Neural cell (in vitro differentiated cells): ENCODE measurements around the gene ATG4D. TPM values are rescaled to one million over a fixed set of nuclear protein-coding genes. Genes with fewer than 3 reads are reported as not detected.

Experiments used
- H2AFZ ChIP-seq: fragments of 200-600, 300-800 bp; sonication (generic), shearing (Covaris generic); 2 replicates; pipeline ENCODE4 v1.6.0; 2014; ENCODE audit warnings: low read depth, mild to moderate bottlenecking, antibody characterized with exemption, low read length, moderate library complexity
- H3F3A ChIP-seq: fragments of 200-600 bp; shearing (Covaris generic); 2 replicates; pipeline ENCODE4 v1.6.1; 2016; ENCODE audit warnings: mild to moderate bottlenecking, moderate library complexity, mixed read lengths, antibody characterized with exemption, low read length; ENCODE audit not compliant: insufficient read depth, poor library complexity, severe bottlenecking
- H3K27ac ChIP-seq: fragments of 200-600, 300-800 bp; sonication (generic), shearing (Covaris generic); 2 replicates; pipeline ENCODE4 v1.5.1; 2014; ENCODE audit warnings: mild to moderate bottlenecking, low read length, moderate library complexity
- H3K27me3 ChIP-seq: fragments of 300-800, 200-600 bp; sonication (generic), shearing (Covaris generic); 2 replicates; pipeline ENCODE4 v1.6.0; 2014; ENCODE audit warnings: mild to moderate bottlenecking, low read depth, low read length, moderate library complexity; ENCODE audit not compliant: insufficient read depth
- H3K36me3 ChIP-seq: fragments of 300-800, 200-600 bp; sonication (generic), shearing (Covaris generic); 2 replicates; pipeline ENCODE4 v1.5.1; 2014; ENCODE audit warnings: mild to moderate bottlenecking, antibody characterized with exemption, low read length, moderate library complexity; ENCODE audit not compliant: insufficient read depth
- H3K4me2 ChIP-seq: fragments of 300-800, 200-600 bp; sonication (generic), shearing (Covaris generic); 2 replicates; pipeline ENCODE4 v1.6.0; 2014; ENCODE audit warnings: mild to moderate bottlenecking, low read length
- H3K4me3 ChIP-seq: fragments of 300-800, 200-600 bp; sonication (generic), shearing (Covaris generic); 2 replicates; pipeline ENCODE4 v1.5.1; 2014; ENCODE audit warnings: mild to moderate bottlenecking, low read length, moderate library complexity
- H3K79me2 ChIP-seq: fragments of 200-600 bp; shearing (Covaris generic); replicated peaks from 2 replicates; pipeline ENCODE4 v1.6.0; 2014; ENCODE audit warnings: mild to moderate bottlenecking, low read length, moderate library complexity; ENCODE audit not compliant: insufficient read depth
- H3K9ac ChIP-seq: fragments of 300-800, 200-600 bp; sonication (generic), shearing (Covaris generic); 2 replicates; pipeline ENCODE4 v1.6.1; 2016; ENCODE audit warnings: mild to moderate bottlenecking, low read length, mixed read lengths
- H3K9me2 ChIP-seq: fragments of 200-600 bp; shearing (Covaris generic); 2 replicates; pipeline ENCODE4 v1.6.1; 2016; ENCODE audit warnings: mild to moderate bottlenecking, low read length, mixed read lengths; ENCODE audit not compliant: insufficient read depth
- H3K9me3 ChIP-seq: fragments of 200-600, 300-800 bp; sonication (generic), shearing (Covaris generic); 2 replicates; pipeline ENCODE4 v1.6.1; 2016; ENCODE audit warnings: mild to moderate bottlenecking, mixed run types, low read length, moderate library complexity, mixed read lengths
- H4K20me1 ChIP-seq: fragments of 200-600 bp; shearing (Covaris generic); 2 replicates; pipeline ENCODE4 v1.6.1; 2016; ENCODE audit warnings: mild to moderate bottlenecking, mixed run types; ENCODE audit not compliant: insufficient read depth
- EP300 ChIP-seq: fragments of 450-650 bp; conservative IDR thresholded peaks from 2 replicates; pipeline ENCODE4 v1.6.1; 2014; ENCODE audit warnings: antibody characterized with exemption, mild to moderate bottlenecking, moderate library complexity; ENCODE audit not compliant: poor library complexity, severe bottlenecking
- MXI1 ChIP-seq: fragments of 450-650 bp; conservative IDR thresholded peaks from 2 replicates; pipeline ENCODE4 v1.6.1; 2014; ENCODE audit warnings: antibody characterized with exemption, mild to moderate bottlenecking; ENCODE audit not compliant: poor library complexity, severe bottlenecking
- SMC3 ChIP-seq: fragments of 450-650 bp; conservative IDR thresholded peaks from 2 replicates; pipeline ENCODE4 v1.6.1; 2014; ENCODE audit warnings: antibody characterized with exemption, mild to moderate bottlenecking, moderate library complexity; ENCODE audit not compliant: poor library complexity
- polyA plus RNA-seq: library from polyadenylated mRNA; depleted of rRNA; stranded (reverse); fragments of >200 nt; gene quantifications from 2 replicates; pipeline ENCODE4 v1.2.3, GENCODE V29; 2014
- TF ChIP-seq, protein P1 (sequence below): fragments of 450-650 bp; IDR thresholded peaks from 2 replicates; pipeline ENCODE4 v1.5.1; 2014; ENCODE audit warnings: antibody characterized with exemption, mild to moderate bottlenecking, moderate library complexity; ENCODE audit not compliant: poor library complexity, severe bottlenecking
- TF ChIP-seq, protein P2 (sequence below): IDR thresholded peaks from 2 replicates; pipeline ENCODE4 v1.6.1; 2012; ENCODE audit warnings: borderline replicate concordance

The ATG4D gene
- polyA plus RNA-seq, 1 donor from 2014 or later, result 50.2 TPM

DNA sequence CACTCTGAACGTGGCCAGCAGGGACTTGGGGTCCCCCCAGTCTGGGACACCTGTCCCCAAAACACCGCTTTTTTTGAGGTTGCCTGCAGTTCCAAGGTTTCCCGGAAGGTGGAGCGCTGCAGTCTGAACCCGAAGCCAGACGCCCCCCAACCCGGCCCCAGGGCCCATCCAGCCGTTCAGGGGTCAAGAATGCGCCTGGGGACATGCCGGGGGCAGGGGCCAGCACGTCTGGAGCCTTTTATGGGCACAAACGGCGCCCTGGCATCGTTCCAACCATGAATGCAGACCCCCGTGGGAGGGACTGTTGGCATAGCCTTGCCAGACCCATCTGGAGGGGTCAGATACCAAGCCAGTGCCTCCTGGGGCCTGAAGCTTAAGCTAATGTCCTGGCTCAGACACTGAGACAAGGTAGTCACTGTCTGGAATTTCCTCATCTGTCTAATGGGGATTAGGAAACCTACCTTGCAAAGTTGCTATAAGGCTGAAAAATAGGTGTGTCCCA lies 33.4 kb upstream of the ATG4D start:
- H3K27ac ChIP-seq, result no peak overlapping the region
- no peaks in the 10 kb centered on the region for H3K9me3 ChIP-seq
- no peak overlapping the region for H3K4me2 ChIP-seq
- H3K9me2 ChIP-seq, result no peaks in the 10 kb centered on the region
- H2AFZ ChIP-seq, result no peak overlapping the region
- no peaks in the 10 kb centered on the region for H3K36me3 ChIP-seq
- no peak overlapping the region for H3K9ac ChIP-seq
- H3K4me3 ChIP-seq, result no peak overlapping the region
- no peaks in the 10 kb centered on the region for H4K20me1 ChIP-seq
- TF ChIP-seq EP300 (no peak), SMC3 (peak; percentile 27), MXI1 (no peak)
- TF ChIP-seq, protein P1, sequence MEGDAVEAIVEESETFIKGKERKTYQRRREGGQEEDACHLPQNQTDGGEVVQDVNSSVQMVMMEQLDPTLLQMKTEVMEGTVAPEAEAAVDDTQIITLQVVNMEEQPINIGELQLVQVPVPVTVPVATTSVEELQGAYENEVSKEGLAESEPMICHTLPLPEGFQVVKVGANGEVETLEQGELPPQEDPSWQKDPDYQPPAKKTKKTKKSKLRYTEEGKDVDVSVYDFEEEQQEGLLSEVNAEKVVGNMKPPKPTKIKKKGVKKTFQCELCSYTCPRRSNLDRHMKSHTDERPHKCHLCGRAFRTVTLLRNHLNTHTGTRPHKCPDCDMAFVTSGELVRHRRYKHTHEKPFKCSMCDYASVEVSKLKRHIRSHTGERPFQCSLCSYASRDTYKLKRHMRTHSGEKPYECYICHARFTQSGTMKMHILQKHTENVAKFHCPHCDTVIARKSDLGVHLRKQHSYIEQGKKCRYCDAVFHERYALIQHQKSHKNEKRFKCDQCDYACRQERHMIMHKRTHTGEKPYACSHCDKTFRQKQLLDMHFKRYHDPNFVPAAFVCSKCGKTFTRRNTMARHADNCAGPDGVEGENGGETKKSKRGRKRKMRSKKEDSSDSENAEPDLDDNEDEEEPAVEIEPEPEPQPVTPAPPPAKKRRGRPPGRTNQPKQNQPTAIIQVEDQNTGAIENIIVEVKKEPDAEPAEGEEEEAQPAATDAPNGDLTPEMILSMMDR, result peak; percentile 66
- TF ChIP-seq, protein P2, sequence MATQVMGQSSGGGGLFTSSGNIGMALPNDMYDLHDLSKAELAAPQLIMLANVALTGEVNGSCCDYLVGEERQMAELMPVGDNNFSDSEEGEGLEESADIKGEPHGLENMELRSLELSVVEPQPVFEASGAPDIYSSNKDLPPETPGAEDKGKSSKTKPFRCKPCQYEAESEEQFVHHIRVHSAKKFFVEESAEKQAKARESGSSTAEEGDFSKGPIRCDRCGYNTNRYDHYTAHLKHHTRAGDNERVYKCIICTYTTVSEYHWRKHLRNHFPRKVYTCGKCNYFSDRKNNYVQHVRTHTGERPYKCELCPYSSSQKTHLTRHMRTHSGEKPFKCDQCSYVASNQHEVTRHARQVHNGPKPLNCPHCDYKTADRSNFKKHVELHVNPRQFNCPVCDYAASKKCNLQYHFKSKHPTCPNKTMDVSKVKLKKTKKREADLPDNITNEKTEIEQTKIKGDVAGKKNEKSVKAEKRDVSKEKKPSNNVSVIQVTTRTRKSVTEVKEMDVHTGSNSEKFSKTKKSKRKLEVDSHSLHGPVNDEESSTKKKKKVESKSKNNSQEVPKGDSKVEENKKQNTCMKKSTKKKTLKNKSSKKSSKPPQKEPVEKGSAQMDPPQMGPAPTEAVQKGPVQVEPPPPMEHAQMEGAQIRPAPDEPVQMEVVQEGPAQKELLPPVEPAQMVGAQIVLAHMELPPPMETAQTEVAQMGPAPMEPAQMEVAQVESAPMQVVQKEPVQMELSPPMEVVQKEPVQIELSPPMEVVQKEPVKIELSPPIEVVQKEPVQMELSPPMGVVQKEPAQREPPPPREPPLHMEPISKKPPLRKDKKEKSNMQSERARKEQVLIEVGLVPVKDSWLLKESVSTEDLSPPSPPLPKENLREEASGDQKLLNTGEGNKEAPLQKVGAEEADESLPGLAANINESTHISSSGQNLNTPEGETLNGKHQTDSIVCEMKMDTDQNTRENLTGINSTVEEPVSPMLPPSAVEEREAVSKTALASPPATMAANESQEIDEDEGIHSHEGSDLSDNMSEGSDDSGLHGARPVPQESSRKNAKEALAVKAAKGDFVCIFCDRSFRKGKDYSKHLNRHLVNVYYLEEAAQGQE, result no peak
- no peaks in the 10 kb centered on the region for H3F3A ChIP-seq
- H3K27me3 ChIP-seq, result peaks cover 39% of the 10 kb centered on the region
- no peaks in the 10 kb centered on the region for H3K79me2 ChIP-seq

DNA sequence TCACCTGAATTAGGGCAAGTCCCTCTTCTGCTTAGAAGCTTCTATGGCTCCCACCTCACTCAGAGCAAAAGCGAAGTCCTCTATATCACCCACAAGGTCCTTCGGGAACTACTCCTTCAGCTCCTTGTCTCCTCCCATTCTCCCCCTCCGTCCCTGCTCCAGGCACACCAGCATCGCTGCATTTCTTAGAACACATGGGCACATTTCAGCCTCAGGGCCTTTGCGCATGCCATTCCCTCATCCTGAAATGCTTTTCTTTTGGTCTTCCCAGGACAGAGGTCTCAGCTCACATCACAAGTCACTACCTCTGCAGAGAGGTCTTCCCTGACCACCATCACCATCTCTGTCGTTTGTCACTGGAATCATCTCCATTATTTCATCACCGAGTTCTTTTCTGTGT lies 30.5 kb upstream of the ATG4D start:
- no peak for TF ChIP-seq SMC3
- TF ChIP-seq EP300, result no peak
- TF ChIP-seq, protein P1, result no peak
- Histone ChIP-seq H3K36me3 (no peaks in the 10 kb centered on the region), H3K4me3 (no peak overlapping the region), H3K4me2 (no peak overlapping the region), H3K9me3 (no peaks in the 10 kb centered on the region), H3K27ac (no peak overlapping the region), H4K20me1 (no peaks in the 10 kb centered on the region), H3K9me2 (no peaks in the 10 kb centered on the region), H3F3A (no peaks in the 10 kb centered on the region), H3K27me3 (peaks cover 68% of the 10 kb centered on the region), H3K9ac (no peak overlapping the region), H3K79me2 (no peaks in the 10 kb centered on the region), H2AFZ (no peak overlapping the region)
